Smooth muscle cell (in vitro differentiated cells): Measurements from ENCODE around the gene ENAH. TPM values are rescaled to one million over a fixed set of nuclear protein-coding genes. Genes with fewer than 3 reads are reported as not detected.

Experiments used
- DNase-seq: peaks from one replicate; lab custom pipeline; 2025; ENCODE audit not compliant: unreplicated experiment; lab: John Stamatoyannopoulos, UW
- H2AFZ ChIP-seq: fragments of 200-600 bp; sonication (generic); 2 replicates; pipeline ENCODE4 v1.6.0; 2016; ENCODE audit warnings: antibody characterized with exemption, low read depth, mild to moderate bottlenecking
- H3F3A ChIP-seq: fragments of 200-600 bp; sonication (generic); 2 replicates; pipeline ENCODE4 v1.6.0; 2017; ENCODE audit warnings: antibody characterized with exemption, low read depth
- H3K27ac ChIP-seq: fragments of 200-600 bp; sonication (generic); 2 replicates; pipeline ENCODE4 v1.5.1; 2016; ENCODE audit warnings: low read depth, mild to moderate bottlenecking
- H3K27me3 ChIP-seq: fragments of 200-600 bp; sonication (generic); 2 replicates; pipeline ENCODE4 v1.6.1; 2016; ENCODE audit warnings: low read depth, mild to moderate bottlenecking
- H3K36me3 ChIP-seq: fragments of 200-600 bp; sonication (generic); 2 replicates; pipeline ENCODE4 v1.5.1; 2016; ENCODE audit warnings: low read depth
- H3K4me1 ChIP-seq: fragments of 200-600 bp; sonication (generic); 2 replicates; pipeline ENCODE4 v1.5.1; 2016; ENCODE audit warnings: low read depth
- H3K4me2 ChIP-seq: fragments of 200-600 bp; sonication (generic); 2 replicates; pipeline ENCODE4 v1.6.0; 2016; ENCODE audit warnings: mild to moderate bottlenecking
- H3K4me3 ChIP-seq: fragments of 200-600 bp; sonication (generic); 2 replicates; pipeline ENCODE4 v1.5.1; 2016; ENCODE audit warnings: mild to moderate bottlenecking
- H3K79me2 ChIP-seq: fragments of 200-600 bp; sonication (generic); 2 replicates; pipeline ENCODE4 v1.6.0; 2016; ENCODE audit warnings: low read depth, mild to moderate bottlenecking
- H3K9ac ChIP-seq: fragments of 200-600 bp; sonication (generic); 2 replicates; pipeline ENCODE4 v1.6.0; 2016; ENCODE audit warnings: low read depth
- H3K9me3 ChIP-seq: fragments of 200-600 bp; sonication (generic); replicated peaks from 2 replicates; pipeline ENCODE4 v1.5.1; 2016; ENCODE audit warnings: low read depth
- H4K20me1 ChIP-seq: fragments of 200-600 bp; sonication (generic); 2 replicates; pipeline ENCODE4 v1.6.0; 2016; ENCODE audit warnings: low read depth
- CTCF ChIP-seq: fragments of 200-600 bp; sonication (generic); IDR thresholded peaks from 2 replicates; pipeline ENCODE4 v1.5.1; 2017; ENCODE audit warnings: borderline replicate concordance, mild to moderate bottlenecking, antibody characterized with exemption; ENCODE audit not compliant: insufficient read depth, poor library complexity, severe bottlenecking
- WGBS: methylation state at CpG from one replicate; pipeline ENCODE4 v1.1.7; 2016; ENCODE audit warnings: low lambda C conversion rate; 5-methylcytosine and 5-hydroxymethylcytosine counted together
- polyA plus RNA-seq: library from polyadenylated mRNA; unstranded; fragments of >200 nt; fragmentation: Nextera tagmentation; extraction: Ambion mirVana; gene quantifications from 2 replicates; pipeline ENCODE4 v1.2.1, GENCODE V29; 2016
- total RNA-seq: library from RNA; depleted of rRNA; stranded (reverse); fragments of >200 nt; gene quantifications from 2 replicates; pipeline ENCODE4 v1.2.3, GENCODE V29; 2014

The ENAH gene
- total and polyA plus RNA-seq, 2 experiments from 2014 or later = 39.3 to 147 TPM

- Histone ChIP-seq H2AFZ (no peak overlapping the region), H3F3A (no peaks in the 10 kb centered on the region), H4K20me1 (no peaks in the 10 kb centered on the region), H3K9me3 (no peaks in the 10 kb centered on the region), H3K27me3 (no peaks in the 10 kb centered on the region), H3K36me3 (no peaks in the 10 kb centered on the region), H3K4me2 (no peak overlapping the region), H3K79me2 (no peaks in the 10 kb centered on the region), H3K4me1 (no peaks in the 10 kb centered on the region), H3K9ac (no peak overlapping the region), H3K27ac (no peak overlapping the region), H3K4me3 (no peak overlapping the region)
- WGBS = 87% methylated on average over 4 of the region's 4 CpGs
- TF ChIP-seq CTCF = no peak
- DNase-seq = no peak
Observed at GRCh38 chr1:225440380-225441221, 212.3 kb downstream of the ENAH start.

GRCh38 chr1:225437710-225438437 lies 215.0 kb downstream of the ENAH start:
- no peaks in the 10 kb centered on the region for H3F3A ChIP-seq
- no peak overlapping the region for H3K27ac ChIP-seq
- WGBS = 94% methylated on average over 5 of the region's 5 CpGs
- no peaks in the 10 kb centered on the region for H3K9me3 ChIP-seq
- no peaks in the 10 kb centered on the region for H4K20me1 ChIP-seq
- no peak overlapping the region for H3K9ac ChIP-seq
- H2AFZ ChIP-seq = no peak overlapping the region
- H3K4me3 ChIP-seq = no peak overlapping the region
- no peaks in the 10 kb centered on the region for H3K79me2 ChIP-seq
- no peak for DNase-seq
- no peaks in the 10 kb centered on the region for H3K36me3 ChIP-seq
- no peaks in the 10 kb centered on the region for H3K27me3 ChIP-seq
- no peaks in the 10 kb centered on the region for H3K4me1 ChIP-seq
- no peak overlapping the region for H3K4me2 ChIP-seq
- peak; percentile 32 for TF ChIP-seq CTCF

Other genes starting within 250 kb of the ENAH start
- gene LBR, start 225.1 kb downstream of the ENAH start, total RNA-seq = 33.4 and 43.6 TPM in 2 replicates
- 16.6 and 24.8 TPM in 2 replicates for gene LBR, start 225.1 kb downstream of the ENAH start, polyA plus RNA-seq
- gene SRP9, start 124.7 kb upstream of the ENAH start, total RNA-seq = 394 and 449 TPM in 2 replicates
- gene SRP9, start 124.7 kb upstream of the ENAH start, polyA plus RNA-seq = 301 TPM in 2 replicates
- gene EPHX1, start 157.0 kb upstream of the ENAH start, total RNA-seq = 9.8 and 16.1 TPM in 2 replicates
- 22.2 and 29.2 TPM in 2 replicates for gene EPHX1, start 157.0 kb upstream of the ENAH start, polyA plus RNA-seq
- gene TMEM63A, start 229.3 kb upstream of the ENAH start, total RNA-seq = 12.0 and 12.3 TPM in 2 replicates
- gene TMEM63A, start 229.3 kb upstream of the ENAH start, polyA plus RNA-seq = 10.9 and 17.9 TPM in 2 replicates
- gene LEFTY1, start 236.0 kb upstream of the ENAH start, total RNA-seq = not detected in 2 replicates
- 0.46 TPM in 1 of 2 replicates, not detected in the other for gene LEFTY1, start 236.0 kb upstream of the ENAH start, polyA plus RNA-seq